ENCODE measurements around the gene MID2. TPM values are rescaled to one million over a fixed set of nuclear protein-coding genes. Genes with fewer than 3 reads are reported as not detected.

Gene MID2
- total and polyA plus RNA-seq, 2 donors from 2014 or later, result 2.7 to 16.5 TPM

GRCh38 chrX:107968623-107969022 lies 143.0 kb downstream of the MID2 start:
- no peaks in the 10 kb centered on the region for H3K27me3 ChIP-seq (ENCODE audit: control insufficient read depth, insufficient read depth, low read length)
- H3K36me3 ChIP-seq (ENCODE audit: control insufficient read depth in 2 of 3, insufficient read depth in 3 of 3, low read length in 3 of 3), result no peaks in the 10 kb centered on the region
- H3K4me1 ChIP-seq (ENCODE audit: control insufficient read depth in 2 of 3, insufficient read depth in 2 of 3, low read depth in 1 of 3, low read length in 3 of 3), result no peaks in the 10 kb centered on the region
- H3K9ac ChIP-seq (ENCODE audit: low read length in 3 of 3), result no peak overlapping the region
- FAIRE-seq (no peak), DNase-seq (no peak)
- TF ChIP-seq CTCF (IDR thresholded peaks at IDR 0.05; ENCODE audit: borderline replicate concordance, extremely low read depth, insufficient read depth), result no peak
- no peaks in the 10 kb centered on the region for H3K9me3 ChIP-seq (ENCODE audit: control insufficient read depth in 2 of 3, insufficient read depth in 1 of 3, low read length in 3 of 3)
- H3K4me3 ChIP-seq (ENCODE audit: low read length in 3 of 3), result no peak overlapping the region
- H3K27ac ChIP-seq (ENCODE audit: low read depth in 2 of 2, low read length in 2 of 2), result no peak overlapping the region
- intact Hi-C loops (cut with DNase I), result no loop called here

- H3K4me3 ChIP-seq (ENCODE audit: low read length in 3 of 3), result no peak overlapping the region
- no peak for TF ChIP-seq CTCF (IDR thresholded peaks at IDR 0.05; ENCODE audit: borderline replicate concordance, extremely low read depth, insufficient read depth)
- H3K9me3 ChIP-seq (ENCODE audit: control insufficient read depth in 2 of 3, insufficient read depth in 1 of 3, low read length in 3 of 3), result no peaks in the 10 kb centered on the region
- H3K27me3 ChIP-seq (ENCODE audit: control insufficient read depth, insufficient read depth, low read length), result no peaks in the 10 kb centered on the region
- H3K36me3 ChIP-seq (ENCODE audit: control insufficient read depth in 2 of 3, insufficient read depth in 3 of 3, low read length in 3 of 3), result no peaks in the 10 kb centered on the region
- H3K4me1 ChIP-seq (ENCODE audit: control insufficient read depth in 2 of 3, insufficient read depth in 2 of 3, low read depth in 1 of 3, low read length in 3 of 3), result no peaks in the 10 kb centered on the region
- DNase-seq (no peak), FAIRE-seq (no peak)
- intact Hi-C loops (cut with DNase I), result no loop called here
- no peak overlapping the region for H3K27ac ChIP-seq (ENCODE audit: low read depth in 2 of 2, low read length in 2 of 2)
- no peak overlapping the region for H3K9ac ChIP-seq (ENCODE audit: low read length in 3 of 3)
These were observed 144.4 kb downstream of the MID2 start for GRCh38 chrX:107970073-107970472.

GRCh38 chrX:107971636-107972035 lies 146.0 kb downstream of the MID2 start:
- Histone ChIP-seq H3K27ac (ENCODE audit: low read depth in 2 of 2, low read length in 2 of 2) (no peak overlapping the region), H3K4me3 (ENCODE audit: low read length in 3 of 3) (no peak overlapping the region), H3K27me3 (ENCODE audit: control insufficient read depth, insufficient read depth, low read length) (no peaks in the 10 kb centered on the region), H3K4me1 (ENCODE audit: control insufficient read depth in 2 of 3, insufficient read depth in 2 of 3, low read depth in 1 of 3, low read length in 3 of 3) (no peaks in the 10 kb centered on the region), H3K36me3 (ENCODE audit: control insufficient read depth in 2 of 3, insufficient read depth in 3 of 3, low read length in 3 of 3) (no peaks in the 10 kb centered on the region), H3K9ac (ENCODE audit: low read length in 3 of 3) (no peak overlapping the region), H3K9me3 (ENCODE audit: control insufficient read depth in 2 of 3, insufficient read depth in 1 of 3, low read length in 3 of 3) (no peaks in the 10 kb centered on the region)
- TF ChIP-seq CTCF (IDR thresholded peaks at IDR 0.05; ENCODE audit: borderline replicate concordance, extremely low read depth, insufficient read depth), result no peak
- DNase-seq, result no peak
- FAIRE-seq, result no peak
- intact Hi-C loops (cut with DNase I), result no loop called here

Other genes with a start within 250 kb of the MID2 start
- 32.8 TPM for gene PRPS1, start 197.4 kb upstream of the MID2 start, total RNA-seq
- gene PRPS1, start 197.4 kb upstream of the MID2 start, polyA plus RNA-seq (ENCODE audit: insufficient read depth, low read depth, low replicate concordance), result 29.3 TPM
- 320 TPM for gene TSC22D3, start 50.1 kb upstream of the MID2 start, total RNA-seq
- gene TSC22D3, start 50.1 kb upstream of the MID2 start, polyA plus RNA-seq (ENCODE audit: insufficient read depth, low read depth, low replicate concordance), result 160 TPM
- not detected for gene NCBP2L, start 48.1 kb upstream of the MID2 start, total RNA-seq
- gene NCBP2L, start 48.1 kb upstream of the MID2 start, polyA plus RNA-seq (ENCODE audit: insufficient read depth, low read depth, low replicate concordance), result not detected
- not detected for gene TEX13B, start 156.5 kb downstream of the MID2 start, total RNA-seq
- not detected for gene TEX13B, start 156.5 kb downstream of the MID2 start, polyA plus RNA-seq (ENCODE audit: insufficient read depth, low read depth, low replicate concordance)
- 1.4 TPM for gene VSIG1, start 219.2 kb downstream of the MID2 start, total RNA-seq
- gene VSIG1, start 219.2 kb downstream of the MID2 start, polyA plus RNA-seq (ENCODE audit: insufficient read depth, low read depth, low replicate concordance), result not detected

All from kidney (tissue), 14 donors.